Measurements from ENCODE around the gene AMPH. TPM values are rescaled to one million over a fixed set of nuclear protein-coding genes. Genes with fewer than 3 reads are reported as not detected.

Gene AMPH
- total RNA-seq, 4 donors from 2014 or later: 2.3 to 14.7 (median 7.2) TPM

GRCh38 chr7:38427279-38427955, 203.8 kb downstream of the AMPH start:
- Histone ChIP-seq H3K4me1 (peaks cover 0 to 8% (median 0%) of the 10 kb centered on the region in 3 donors), H3K27ac (no peak overlapping the region), H3K9me3 (no peaks in the 10 kb centered on the region), H3K36me3 (no peaks in the 10 kb centered on the region), H3K27me3 (no peaks in the 10 kb centered on the region), H3K4me3 (no peak overlapping the region)
- ATAC-seq: no peak
- TF ChIP-seq, protein P1, sequence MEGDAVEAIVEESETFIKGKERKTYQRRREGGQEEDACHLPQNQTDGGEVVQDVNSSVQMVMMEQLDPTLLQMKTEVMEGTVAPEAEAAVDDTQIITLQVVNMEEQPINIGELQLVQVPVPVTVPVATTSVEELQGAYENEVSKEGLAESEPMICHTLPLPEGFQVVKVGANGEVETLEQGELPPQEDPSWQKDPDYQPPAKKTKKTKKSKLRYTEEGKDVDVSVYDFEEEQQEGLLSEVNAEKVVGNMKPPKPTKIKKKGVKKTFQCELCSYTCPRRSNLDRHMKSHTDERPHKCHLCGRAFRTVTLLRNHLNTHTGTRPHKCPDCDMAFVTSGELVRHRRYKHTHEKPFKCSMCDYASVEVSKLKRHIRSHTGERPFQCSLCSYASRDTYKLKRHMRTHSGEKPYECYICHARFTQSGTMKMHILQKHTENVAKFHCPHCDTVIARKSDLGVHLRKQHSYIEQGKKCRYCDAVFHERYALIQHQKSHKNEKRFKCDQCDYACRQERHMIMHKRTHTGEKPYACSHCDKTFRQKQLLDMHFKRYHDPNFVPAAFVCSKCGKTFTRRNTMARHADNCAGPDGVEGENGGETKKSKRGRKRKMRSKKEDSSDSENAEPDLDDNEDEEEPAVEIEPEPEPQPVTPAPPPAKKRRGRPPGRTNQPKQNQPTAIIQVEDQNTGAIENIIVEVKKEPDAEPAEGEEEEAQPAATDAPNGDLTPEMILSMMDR (IDR thresholded peaks at IDR 0.05): no peak
- TF ChIP-seq POLR2AphosphoS5 (IDR thresholded peaks at IDR 0.05): no peak
- TF ChIP-seq POLR2A (IDR thresholded peaks at IDR 0.05): no peak
- TF ChIP-seq EP300 (IDR thresholded peaks at IDR 0.05): no peak
- 41 to 54% methylated on average over 3 to 4 of the region's 4 CpGs for WGBS, 2 donors (ENCODE audit: low coverage in 1 of 2)

- H3K27me3 ChIP-seq: no peaks in the 10 kb centered on the region
- no peak for TF ChIP-seq POLR2AphosphoS5 (IDR thresholded peaks at IDR 0.05)
- TF ChIP-seq, protein P1 (IDR thresholded peaks at IDR 0.05): no peak
- TF ChIP-seq POLR2A (IDR thresholded peaks at IDR 0.05): no peak
- no peak for TF ChIP-seq EP300 (IDR thresholded peaks at IDR 0.05)
- H3K27ac ChIP-seq: no peak overlapping the region
- H3K36me3 ChIP-seq: no peaks in the 10 kb centered on the region
- no peak overlapping the region for H3K4me3 ChIP-seq
- no peak for ATAC-seq
- 80 to 83% methylated on average over 1 to 2 of the region's 2 CpGs for WGBS, 2 donors (ENCODE audit: low coverage in 1 of 2)
- peaks cover 0 to 8% (median 0%) of the 10 kb centered on the region in 3 donors for H3K4me1 ChIP-seq
- no peaks in the 10 kb centered on the region for H3K9me3 ChIP-seq
These were observed 205.7 kb downstream of the AMPH start for GRCh38 chr7:38425509-38425908.

DNA sequence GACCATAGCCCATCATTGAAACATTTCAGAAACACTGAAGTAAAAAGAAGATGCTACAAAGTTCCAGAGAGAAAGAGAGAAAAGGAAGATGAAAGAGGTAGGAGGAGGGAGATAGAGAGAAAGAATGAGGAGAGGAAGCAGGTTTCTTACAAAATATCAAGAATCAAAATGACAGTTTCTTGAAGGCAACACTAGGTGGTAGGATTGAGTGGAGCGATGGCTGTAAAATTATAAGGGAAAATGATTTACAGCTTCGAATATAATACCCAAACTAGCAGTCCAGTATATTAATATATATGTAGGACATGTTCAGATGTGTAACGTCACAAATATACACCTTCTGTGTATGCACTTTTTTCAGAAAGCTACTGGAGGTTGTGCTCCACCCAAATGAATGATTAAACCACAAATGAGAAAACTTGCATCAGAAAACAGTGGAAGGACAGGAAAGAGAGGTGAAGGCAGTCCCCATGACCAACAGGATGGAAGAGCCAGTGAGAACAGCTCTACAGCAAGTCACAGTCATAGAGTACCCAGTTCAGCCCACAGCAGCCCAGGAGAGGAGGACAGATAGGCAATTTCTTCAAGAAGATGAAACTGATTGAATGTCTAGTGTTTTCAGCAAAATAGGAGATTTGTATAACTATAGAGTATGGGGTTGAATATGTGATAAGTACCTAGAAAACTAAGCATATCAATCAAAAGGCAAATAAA, 206.3 kb downstream of the AMPH start:
- Histone ChIP-seq H3K27me3 (no peaks in the 10 kb centered on the region), H3K4me1 (peaks cover 0 to 8% (median 0%) of the 10 kb centered on the region in 3 donors), H3K4me3 (no peak overlapping the region), H3K36me3 (no peaks in the 10 kb centered on the region), H3K9me3 (no peaks in the 10 kb centered on the region), H3K27ac (no peak overlapping the region)
- ATAC-seq: no peak
- WGBS, 2 donors (ENCODE audit: low coverage in 1 of 2): 77 to 83% methylated on average over 2 to 3 of the region's 3 CpGs
- TF ChIP-seq EP300 (IDR thresholded peaks at IDR 0.05): no peak
- TF ChIP-seq, protein P1 (IDR thresholded peaks at IDR 0.05): no peak
- TF ChIP-seq POLR2AphosphoS5 (IDR thresholded peaks at IDR 0.05): no peak
- TF ChIP-seq POLR2A (IDR thresholded peaks at IDR 0.05): no peak

GRCh38 chr7:38413784-38414183, 217.4 kb downstream of the AMPH start:
- Histone ChIP-seq H3K4me1 (no peaks in the 10 kb centered on the region), H3K27me3 (no peaks in the 10 kb centered on the region), H3K4me3 (no peak overlapping the region), H3K27ac (no peak overlapping the region), H3K36me3 (no peaks in the 10 kb centered on the region), H3K9me3 (no peaks in the 10 kb centered on the region)
- no peak for ATAC-seq
- TF ChIP-seq EP300 (IDR thresholded peaks at IDR 0.05) (no peak), POLR2A (IDR thresholded peaks at IDR 0.05) (no peak), POLR2AphosphoS5 (IDR thresholded peaks at IDR 0.05) (no peak)
- TF ChIP-seq, protein P1 (IDR thresholded peaks at IDR 0.05): no peak
- WGBS, 2 donors (ENCODE audit: low coverage in 1 of 2): 94% methylated on average over 2 of the region's 3 CpGs; no CpG with 5 or more reads in 1 of the 2 donors

Measured in gastroesophageal sphincter (tissue), 4 donors.